ENCODE data around the gene RXRA.
"Not testable (repeated sequence)": the region's sequence is repeated elsewhere in the genome, so short reads cannot be mapped to it uniquely, and the experiment has no call there.

The RXRA gene

GRCh38 chr9:134294153-134295071 is 31.8 kb upstream of the RXRA start:
- no peak for DNase-seq

- no peak for DNase-seq
These were observed 31.0 kb upstream of the RXRA start for GRCh38 chr9:134295101-134295745.

DNA sequence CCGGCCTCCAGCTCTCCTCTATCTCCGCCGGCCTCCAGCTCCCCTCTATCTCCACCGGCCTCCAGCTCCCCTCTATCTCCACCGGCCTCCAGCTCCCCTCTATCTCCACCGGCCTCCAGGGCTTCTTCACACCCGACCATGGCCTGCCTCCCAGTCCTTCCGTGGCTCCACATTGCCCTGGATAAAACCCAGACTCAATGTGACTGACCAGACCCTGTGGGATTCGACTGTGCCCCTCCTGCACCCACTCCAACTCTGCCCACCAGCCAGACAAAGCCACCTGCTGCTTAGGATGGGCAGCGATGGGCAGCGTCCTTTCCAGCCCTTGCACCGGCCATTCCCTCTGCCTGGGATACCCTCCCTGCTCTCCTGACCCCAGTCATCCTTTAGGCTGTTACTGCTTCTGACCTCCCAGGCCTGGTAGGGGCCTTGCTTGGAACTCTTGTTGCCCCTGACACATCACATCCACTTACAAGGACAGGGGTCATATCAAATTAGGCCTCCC is 30.5 kb upstream of the RXRA start:
- DNase-seq = no peak

DNA sequence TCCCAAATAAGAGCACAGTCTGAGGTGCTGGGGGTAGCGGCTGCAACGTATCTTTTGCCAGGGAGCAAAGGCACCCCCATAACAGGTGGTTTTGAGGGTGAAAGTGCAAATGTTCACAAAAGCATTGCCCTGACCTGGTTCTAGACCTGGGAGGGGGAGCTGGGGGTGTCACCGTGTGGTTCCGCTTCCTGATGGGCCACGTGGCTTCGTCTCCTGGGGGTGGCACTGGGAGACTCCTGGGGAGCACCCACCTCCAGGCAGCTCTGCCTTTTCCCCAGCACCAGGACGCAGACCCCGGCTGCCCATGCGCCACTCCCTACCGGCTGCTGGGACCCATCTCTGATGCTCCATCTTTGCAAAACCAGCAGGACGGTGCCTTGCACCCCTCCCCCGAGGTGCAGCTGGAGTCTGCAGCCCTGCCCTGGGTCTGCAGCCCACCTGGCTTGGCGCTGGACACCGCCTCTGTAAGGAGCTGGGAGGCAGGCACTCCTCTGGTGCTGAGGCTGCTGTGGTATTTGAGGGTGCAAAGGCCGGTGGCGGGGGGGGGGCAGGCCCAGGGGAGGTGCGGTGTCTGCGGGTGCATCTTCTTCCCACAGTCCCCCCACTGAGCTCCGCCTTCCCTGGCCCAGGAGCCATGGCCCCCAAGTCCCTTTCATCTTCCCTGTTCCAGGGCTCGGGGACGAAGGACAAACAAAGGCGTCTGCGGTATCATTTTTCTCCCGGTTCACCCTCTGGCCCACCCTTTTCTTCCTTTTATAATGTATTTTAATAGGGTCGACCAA is 29.8 kb upstream of the RXRA start:
- DNase-seq = no peak

DNA sequence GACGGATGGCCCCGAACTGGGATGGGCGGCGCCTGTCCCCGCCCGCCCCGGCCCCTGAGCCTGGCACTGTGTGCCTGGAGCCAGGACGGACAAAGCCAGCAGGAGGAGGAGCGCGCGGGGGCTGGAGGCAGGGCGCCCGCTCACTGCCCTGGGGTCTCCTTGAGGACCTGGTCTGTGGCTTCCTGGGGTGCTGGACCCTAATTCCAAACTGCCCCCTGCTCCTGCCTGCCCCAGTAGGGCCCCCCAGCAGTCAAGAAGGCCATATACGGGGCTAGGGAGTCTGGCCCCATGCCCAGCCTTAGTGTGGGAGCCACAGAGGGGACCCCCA is 29.2 kb upstream of the RXRA start:
- no peak for DNase-seq

GRCh38 chr9:134297576-134297975 is 28.7 kb upstream of the RXRA start:
- no peak for DNase-seq

- no peak for DNase-seq
These were observed 28.3 kb upstream of the RXRA start for GRCh38 chr9:134298000-134298399.

DNA sequence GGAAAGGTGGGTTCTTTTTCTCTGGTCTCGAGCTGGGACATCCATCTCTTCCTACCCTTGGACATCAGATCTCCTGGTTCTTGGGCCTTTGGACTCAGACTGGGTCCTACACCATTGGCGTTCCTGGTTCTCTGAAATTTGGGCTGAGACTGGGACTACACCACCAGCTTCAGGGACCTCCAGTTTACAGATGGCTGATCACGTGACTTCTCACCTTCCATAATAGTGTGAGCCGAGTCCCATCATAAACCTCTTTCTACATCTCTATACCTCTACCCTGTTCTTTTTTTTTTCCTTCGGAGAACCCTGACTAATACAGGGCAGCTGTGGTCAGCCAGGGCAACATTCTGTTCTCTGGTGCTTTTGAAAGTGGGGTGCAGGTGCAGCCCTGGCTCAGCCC is 27.2 kb upstream of the RXRA start:
- DNase-seq = no peak

- DNase-seq = no peak
These were observed 26.4 kb upstream of the RXRA start for GRCh38 chr9:134299883-134300282.

- peak; percentile 74 for DNase-seq
These were observed 24.7 kb upstream of the RXRA start for GRCh38 chr9:134301387-134302129.

DNA sequence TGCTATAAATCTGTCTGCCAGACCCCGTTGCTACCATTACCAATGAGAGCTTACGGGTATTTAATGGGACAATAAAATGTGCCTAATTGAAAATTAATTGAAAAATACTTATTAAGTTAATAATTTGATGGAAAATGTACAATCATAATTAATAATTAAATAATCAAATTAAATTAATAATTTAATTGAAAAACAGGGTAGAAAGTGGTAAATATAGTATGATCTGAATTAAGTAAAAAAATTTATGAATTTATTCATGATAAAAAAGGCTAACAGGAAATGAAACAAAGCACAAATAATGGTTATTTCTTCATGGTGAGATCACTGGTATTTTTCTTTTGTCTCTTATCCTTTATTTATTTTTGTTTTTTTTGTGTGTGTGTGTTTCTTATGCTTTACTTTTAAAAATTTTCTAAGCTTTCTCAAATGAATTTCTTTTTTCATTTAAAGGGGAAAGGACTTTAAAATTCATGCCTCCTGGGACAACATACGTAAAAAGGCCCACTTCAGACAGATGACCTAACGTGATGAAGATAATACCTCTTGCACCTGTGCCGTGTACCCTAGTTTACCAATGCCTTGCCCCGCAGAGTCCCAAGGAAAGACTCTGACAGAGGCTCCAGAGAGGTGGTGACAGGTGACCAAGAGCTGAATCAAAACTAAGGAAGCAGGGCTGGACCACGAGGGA is 24.0 kb upstream of the RXRA start:
- no peak for DNase-seq

DNA sequence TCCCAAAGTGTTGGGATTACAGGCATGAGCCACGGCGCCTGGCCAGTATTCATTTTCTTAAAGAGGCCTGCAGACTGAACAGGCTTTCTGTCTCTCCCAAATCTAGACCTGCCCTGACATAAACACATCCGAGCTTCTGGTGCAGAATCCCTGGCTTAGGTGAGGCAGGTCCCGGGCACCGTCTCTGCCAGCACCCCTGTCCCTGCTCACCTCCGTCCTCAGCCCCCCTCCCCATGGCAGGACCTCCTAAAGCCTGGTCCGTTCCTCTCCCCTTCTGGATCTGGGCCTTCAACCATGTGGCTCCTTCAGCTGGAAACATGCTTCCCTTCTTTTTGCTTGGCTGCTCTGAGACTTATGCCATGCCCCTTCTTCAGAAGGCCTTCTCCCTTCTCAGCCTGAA is 22.7 kb upstream of the RXRA start:
- no peak for DNase-seq

- DNase-seq = no peak
These were observed 22.0 kb upstream of the RXRA start for GRCh38 chr9:134304261-134304660.

DNA sequence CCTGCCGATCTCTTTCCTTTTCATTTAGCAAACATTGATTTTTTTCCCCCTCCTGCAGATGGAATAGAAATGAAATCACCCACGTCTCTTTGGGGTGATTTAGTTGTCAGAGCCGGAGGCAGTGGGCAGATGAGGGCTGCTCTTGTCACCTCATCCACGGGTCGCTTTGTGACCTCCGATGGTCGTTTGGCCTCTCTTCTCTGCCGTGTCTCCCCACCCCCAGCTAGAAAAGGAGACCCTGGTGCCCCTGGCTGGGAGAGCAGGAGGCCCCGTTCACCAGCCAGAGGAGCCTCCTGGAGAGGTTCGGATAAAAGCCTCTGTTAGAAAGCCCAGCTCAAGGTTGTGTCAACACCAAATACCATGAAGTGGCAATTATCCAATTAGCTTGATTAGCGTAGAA is 21.6 kb upstream of the RXRA start:
- no peak for DNase-seq

DNA sequence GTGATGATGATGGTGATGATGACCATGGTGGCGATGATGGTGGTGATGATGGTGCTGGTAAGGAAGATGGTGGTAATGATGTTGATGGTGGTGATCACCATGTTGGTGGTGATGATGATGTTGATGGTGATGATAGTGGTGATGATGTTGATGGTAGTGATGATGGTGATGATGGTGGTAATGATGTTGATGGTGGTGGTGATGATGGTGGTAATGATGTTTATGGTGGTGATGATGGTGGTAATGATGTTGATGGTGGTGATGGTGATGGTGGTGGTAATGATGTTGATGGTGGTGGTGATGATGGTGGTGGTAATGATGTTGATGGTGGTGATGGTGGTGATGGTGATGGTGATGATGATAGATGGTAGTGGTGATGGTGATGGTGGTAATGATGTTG is 20.7 kb upstream of the RXRA start:
- no peak for DNase-seq

DNA sequence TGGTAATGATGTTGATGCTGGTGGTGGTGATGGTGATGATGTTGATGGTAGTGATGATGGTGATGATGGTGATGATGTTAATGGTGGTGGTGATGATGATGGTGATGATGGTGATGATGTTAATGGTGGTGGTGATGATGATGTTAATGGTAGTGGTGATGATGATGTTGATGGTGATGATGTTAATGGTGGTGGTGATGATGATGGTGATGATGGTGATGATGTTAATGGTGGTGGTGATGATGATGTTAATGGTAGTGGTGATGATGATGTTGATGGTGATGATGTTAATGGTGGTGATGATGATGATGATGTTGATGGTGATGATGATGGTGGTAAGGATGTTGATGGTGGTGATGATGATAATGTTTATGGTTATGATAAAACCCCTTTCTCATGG is 20.2 kb upstream of the RXRA start:
- DNase-seq = not testable (repeated sequence)

- no peak for DNase-seq
These were observed 19.3 kb upstream of the RXRA start for GRCh38 chr9:134306636-134307600.

DNA sequence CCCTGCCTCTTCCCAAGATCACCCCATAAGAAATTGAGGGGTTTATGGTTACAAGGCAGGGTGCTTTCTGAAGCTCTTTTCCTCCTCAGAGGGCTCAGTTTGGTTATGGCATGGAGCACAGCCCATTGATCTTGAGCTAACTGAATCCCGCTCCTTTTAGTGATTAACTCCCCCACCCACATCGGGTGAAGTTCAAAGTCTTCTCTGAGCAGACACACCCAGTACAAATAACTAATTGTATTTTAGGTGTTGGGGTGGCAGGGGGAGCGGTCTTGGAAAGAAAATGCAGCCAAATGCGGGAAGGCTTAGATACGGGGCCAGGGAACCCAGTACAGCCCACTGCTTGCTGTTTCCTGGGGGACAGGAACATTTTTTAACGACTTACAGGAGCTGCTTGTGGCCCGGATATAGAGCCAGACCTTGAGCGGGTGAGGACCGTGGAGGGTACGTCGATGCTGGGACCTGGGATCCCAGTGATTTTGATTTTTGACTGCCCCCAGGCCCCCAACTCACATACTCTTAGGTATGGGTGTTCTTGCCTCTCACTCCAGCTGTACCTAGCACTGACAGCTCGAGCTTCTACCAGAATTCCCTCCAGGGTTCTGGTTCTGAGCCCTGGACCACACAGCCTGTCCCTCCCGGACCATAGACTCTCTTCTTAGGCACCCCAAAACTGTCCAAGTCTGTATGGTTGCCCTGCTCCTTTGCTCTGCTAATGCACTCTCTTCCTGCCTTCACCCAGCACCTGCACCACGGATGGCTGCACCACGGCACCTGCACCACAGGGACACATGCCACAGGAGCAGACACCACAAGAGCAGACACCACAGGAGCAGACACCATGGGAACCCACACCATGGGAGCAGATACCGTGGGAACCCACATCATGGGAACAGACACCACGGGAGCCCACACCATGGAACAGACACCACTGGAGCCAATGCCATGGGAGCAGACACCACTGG is 18.3 kb upstream of the RXRA start:
- DNase-seq = no peak

DNA sequence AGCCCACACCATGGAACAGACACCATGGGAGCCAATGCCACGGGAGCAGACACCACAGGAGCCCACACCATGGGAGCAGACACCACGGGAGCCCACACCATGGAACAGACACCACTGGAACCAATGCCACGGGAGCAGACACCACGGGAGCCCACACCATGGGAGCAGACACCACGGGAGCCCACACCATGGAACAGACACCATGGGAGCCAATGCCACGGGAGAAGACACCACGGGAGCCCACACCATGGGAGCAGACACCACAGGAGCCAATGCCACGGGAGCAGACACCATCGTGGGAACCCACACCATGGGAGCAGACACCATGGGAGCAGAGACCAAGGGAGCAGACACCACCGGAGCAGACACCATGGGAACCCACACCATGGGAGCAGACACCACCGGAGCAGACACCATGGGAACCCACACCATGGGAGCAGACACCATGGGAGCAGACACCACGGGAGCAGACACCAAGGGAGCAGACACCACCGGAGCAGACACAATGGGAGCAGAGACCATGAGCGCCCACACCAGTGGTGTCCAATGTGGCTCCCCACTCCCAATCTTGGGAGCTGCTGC is 17.5 kb upstream of the RXRA start:
- not testable (repeated sequence) for DNase-seq
